Measurements from ENCODE around the gene ITFG2. TPM values are rescaled to one million over a fixed set of nuclear protein-coding genes. Genes with fewer than 3 reads are reported as not detected.

The ITFG2 gene
- total RNA-seq, 3 donors from 2014 or later (not counting 1 experiment from before 2014, with no cell fraction given) = 58.6 to 72.0 (median 59.9) TPM

GRCh38 chr12:2842948-2843347 is 30.5 kb downstream of the ITFG2 start:
- ATAC-seq (no peak), DNase-seq (no peak)
- 92% methylated on average over 5 of the region's 5 CpGs for WGBS (ENCODE audit: insufficient coverage)
- Histone ChIP-seq H3K27ac (ENCODE audit: low read length) (no peak overlapping the region), H3K4me1 (ENCODE audit: control insufficient read depth, insufficient read depth, low read length) (no peaks in the 10 kb centered on the region), H3K36me3 (ENCODE audit: control insufficient read depth, insufficient read depth, low read length) (peaks cover 12% of the 10 kb centered on the region), H3K9me3 (ENCODE audit: control insufficient read depth, insufficient read depth, low read length) (no peaks in the 10 kb centered on the region), H3K27me3 (ENCODE audit: control insufficient read depth, insufficient read depth, low read length) (no peaks in the 10 kb centered on the region), H3K4me3 (ENCODE audit: low read length) (no peak overlapping the region)
- Mint-ChIP-seq H3K27me3 (ENCODE audit: low read depth in 2 of 2) (no peaks in the 10 kb centered on the region), H3K4me3 (no peak overlapping the region), H3K27ac (no peak overlapping the region), H3K9me3 (no peaks in the 10 kb centered on the region), H3K36me3 (peaks cover 8% of the 10 kb centered on the region), H3K4me1 (no peaks in the 10 kb centered on the region)
- TF ChIP-seq CTCF (IDR thresholded peaks at IDR 0.05) = no peak
- intact Hi-C loops (cut with micrococcal nuclease) = no loop called here

- Mint-ChIP-seq H3K4me3 (no peak overlapping the region), H3K27ac (no peak overlapping the region), H3K36me3 (peaks cover 1% of the 10 kb centered on the region), H3K4me1 (no peaks in the 10 kb centered on the region), H3K27me3 (ENCODE audit: low read depth in 2 of 2) (no peaks in the 10 kb centered on the region), H3K9me3 (no peaks in the 10 kb centered on the region)
- 96% methylated on average over 9 of the region's 9 CpGs for WGBS (ENCODE audit: insufficient coverage)
- Histone ChIP-seq H3K27ac (ENCODE audit: low read length) (no peak overlapping the region), H3K9me3 (ENCODE audit: control insufficient read depth, insufficient read depth, low read length) (no peaks in the 10 kb centered on the region), H3K27me3 (ENCODE audit: control insufficient read depth, insufficient read depth, low read length) (no peaks in the 10 kb centered on the region), H3K4me3 (ENCODE audit: low read length) (no peak overlapping the region), H3K4me1 (ENCODE audit: control insufficient read depth, insufficient read depth, low read length) (no peaks in the 10 kb centered on the region), H3K36me3 (ENCODE audit: control insufficient read depth, insufficient read depth, low read length) (peaks cover 6% of the 10 kb centered on the region)
- intact Hi-C loops (cut with micrococcal nuclease) = no loop called here
- TF ChIP-seq CTCF (IDR thresholded peaks at IDR 0.05) = no peak
- ATAC-seq (no peak), DNase-seq (no peak)
Observed at GRCh38 chr12:2844786-2845185, 32.3 kb downstream of the ITFG2 start.

- H3K27me3 Mint-ChIP-seq (ENCODE audit: low read depth in 2 of 2) = no peaks in the 10 kb centered on the region
- peaks cover 6% of the 10 kb centered on the region for H3K36me3 ChIP-seq (ENCODE audit: control insufficient read depth, insufficient read depth, low read length)
- H3K27ac Mint-ChIP-seq = no peak overlapping the region
- H3K9me3 Mint-ChIP-seq = no peaks in the 10 kb centered on the region
- no peaks in the 10 kb centered on the region for H3K4me1 ChIP-seq (ENCODE audit: control insufficient read depth, insufficient read depth, low read length)
- H3K36me3 Mint-ChIP-seq = no peaks in the 10 kb centered on the region
- H3K9me3 ChIP-seq (ENCODE audit: control insufficient read depth, insufficient read depth, low read length) = no peaks in the 10 kb centered on the region
- ATAC-seq (no peak), DNase-seq (no peak)
- no peak overlapping the region for H3K4me3 ChIP-seq (ENCODE audit: low read length)
- H3K27me3 ChIP-seq (ENCODE audit: control insufficient read depth, insufficient read depth, low read length) = no peaks in the 10 kb centered on the region
- 87% methylated on average over 6 of the region's 6 CpGs for WGBS (ENCODE audit: insufficient coverage)
- no peak for TF ChIP-seq CTCF (IDR thresholded peaks at IDR 0.05)
- H3K27ac ChIP-seq (ENCODE audit: low read length) = no peak overlapping the region
- H3K4me3 Mint-ChIP-seq = no peak overlapping the region
- H3K4me1 Mint-ChIP-seq = no peaks in the 10 kb centered on the region
- intact Hi-C loops (cut with micrococcal nuclease) = no loop called here
Observed at GRCh38 chr12:2845280-2845679, 32.8 kb downstream of the ITFG2 start.

GRCh38 chr12:2851931-2852330 is 39.5 kb downstream of the ITFG2 start:
- Mint-ChIP-seq H3K9me3 (no peaks in the 10 kb centered on the region), H3K27ac (no peak overlapping the region), H3K36me3 (no peaks in the 10 kb centered on the region), H3K4me3 (no peak overlapping the region), H3K27me3 (ENCODE audit: low read depth in 2 of 2) (no peaks in the 10 kb centered on the region), H3K4me1 (peaks cover 0 to 5% of the 10 kb centered on the region in 2 donors)
- Histone ChIP-seq H3K27ac (ENCODE audit: low read length) (no peak overlapping the region), H3K4me3 (ENCODE audit: low read length) (no peak overlapping the region), H3K4me1 (ENCODE audit: control insufficient read depth, insufficient read depth, low read length) (peaks cover 3% of the 10 kb centered on the region), H3K9me3 (ENCODE audit: control insufficient read depth, insufficient read depth, low read length) (no peaks in the 10 kb centered on the region), H3K36me3 (ENCODE audit: control insufficient read depth, insufficient read depth, low read length) (no peaks in the 10 kb centered on the region), H3K27me3 (ENCODE audit: control insufficient read depth, insufficient read depth, low read length) (no peaks in the 10 kb centered on the region)
- 60% methylated on average over 2 of the region's 3 CpGs for WGBS (ENCODE audit: insufficient coverage)
- DNase-seq (no peak), ATAC-seq (no peak)
- intact Hi-C loops (cut with micrococcal nuclease) = no loop called here
- no peak for TF ChIP-seq CTCF (IDR thresholded peaks at IDR 0.05)

Data from natural killer cell (primary cell).